Muscle layer of colon (tissue), 2 donors: ENCODE results near the gene PDGFC.

Experiments used
- H3K27ac ChIP-seq: one replicate; pipeline ENCODE4 v1.7.0; 2013; ENCODE audit warnings: low read depth, mild to moderate bottlenecking, low read length, moderate library complexity
- H3K27me3 ChIP-seq, 2 donors: one replicate each; pipeline ENCODE4 v1.7.0; 2013; ENCODE audit warnings: low read length in 2 of 2, mild to moderate bottlenecking in 2 of 2; ENCODE audit not compliant: insufficient read depth in 2 of 2, control insufficient read depth in 1 of 2
- H3K36me3 ChIP-seq: one replicate; pipeline ENCODE4 v1.7.0; 2013; ENCODE audit warnings: mild to moderate bottlenecking, low read length; ENCODE audit not compliant: insufficient read depth
- H3K4me1 ChIP-seq: one replicate; pipeline ENCODE4 v1.7.0; 2013; ENCODE audit warnings: mild to moderate bottlenecking, low read length; ENCODE audit not compliant: insufficient read depth
- H3K4me3 ChIP-seq, 2 donors: one replicate each; pipeline ENCODE4 v1.7.0; 2013; ENCODE audit warnings: low read length in 2 of 2, low read depth in 1 of 2, mild to moderate bottlenecking in 1 of 2, moderate library complexity in 1 of 2
- H3K9ac ChIP-seq: one replicate; pipeline ENCODE4 v1.7.0; 2013; ENCODE audit warnings: low read length
- H3K9me3 ChIP-seq: one replicate; pipeline ENCODE4 v1.7.0; 2013; ENCODE audit warnings: mild to moderate bottlenecking, low read length
- donor health status: abdominal sarcoma.
- donor health status: Adenocarcinoma of cecum.

PDGFC gene

DNA sequence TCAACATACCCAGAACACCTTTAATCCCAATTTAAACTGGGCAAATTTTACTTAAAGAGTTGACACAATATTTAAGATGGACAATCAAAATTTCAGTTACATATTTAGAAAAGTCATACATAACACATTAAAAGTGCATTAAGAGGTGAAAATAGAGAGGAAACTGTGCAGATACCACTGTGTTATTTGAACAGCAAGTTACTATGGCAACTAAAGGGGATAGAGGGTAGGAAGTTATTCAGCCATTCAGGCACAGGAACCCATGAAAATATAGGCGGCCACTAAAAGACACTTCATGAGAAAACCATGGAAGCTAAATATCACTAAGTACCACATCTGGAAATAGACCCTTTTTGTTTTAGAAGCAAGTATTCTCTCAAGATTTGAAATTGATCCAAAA lies 75.1 kb downstream of the PDGFC start:
- Histone ChIP-seq H3K27ac (no peak overlapping the region), H3K4me3 (no peak overlapping the region), H3K9ac (no peak overlapping the region), H3K36me3 (no peaks in the 10 kb centered on the region), H3K9me3 (no peaks in the 10 kb centered on the region), H3K4me1 (peaks cover 15% of the 10 kb centered on the region), H3K27me3 (no peaks in the 10 kb centered on the region)

DNA sequence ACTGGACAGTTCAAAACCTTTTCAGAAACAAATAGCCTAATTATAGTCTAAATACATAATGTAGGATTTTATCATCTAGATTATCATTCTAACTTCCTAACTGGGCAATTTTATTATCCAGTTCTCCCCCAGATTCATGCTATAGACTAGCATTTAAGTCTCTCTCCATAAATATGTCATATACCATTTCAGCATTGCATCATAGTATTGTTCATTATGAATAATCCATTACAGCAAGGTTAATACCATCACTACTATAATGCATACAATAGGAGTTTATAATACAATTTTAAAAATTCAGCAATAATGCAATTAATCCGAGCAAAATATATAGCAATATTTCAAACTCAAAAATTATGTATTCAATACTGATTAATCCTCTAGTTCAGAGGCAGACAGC lies 77.4 kb downstream of the PDGFC start:
- peaks cover 22% of the 10 kb centered on the region for H3K4me1 ChIP-seq
- H3K4me3 ChIP-seq, result no peak overlapping the region
- H3K9me3 ChIP-seq, result no peaks in the 10 kb centered on the region
- no peaks in the 10 kb centered on the region for H3K27me3 ChIP-seq
- H3K27ac ChIP-seq, result no peak overlapping the region
- H3K9ac ChIP-seq, result no peak overlapping the region
- no peaks in the 10 kb centered on the region for H3K36me3 ChIP-seq

DNA sequence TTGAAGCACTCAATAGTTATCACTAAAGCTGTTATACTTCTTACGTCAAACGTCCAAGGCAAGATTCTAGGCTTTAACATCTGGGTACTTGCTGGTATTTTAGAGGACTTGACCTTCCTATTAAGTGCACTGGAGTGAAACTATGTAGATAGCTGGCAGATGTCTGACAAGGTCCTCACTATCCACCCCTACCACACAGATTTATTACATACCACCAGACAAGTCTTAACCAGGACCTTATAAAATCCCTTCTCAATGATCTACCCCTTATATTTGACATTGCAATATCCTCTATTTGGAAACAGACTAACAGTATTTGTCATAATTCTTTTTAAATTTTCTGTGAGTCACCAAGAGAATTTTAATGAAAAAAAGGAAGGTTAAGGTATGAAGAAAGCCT lies 78.8 kb downstream of the PDGFC start:
- Histone ChIP-seq H3K4me3 (no peak overlapping the region), H3K27ac (no peak overlapping the region), H3K9me3 (no peaks in the 10 kb centered on the region), H3K36me3 (no peaks in the 10 kb centered on the region), H3K4me1 (peaks cover 19% of the 10 kb centered on the region), H3K9ac (no peak overlapping the region), H3K27me3 (no peaks in the 10 kb centered on the region)

DNA sequence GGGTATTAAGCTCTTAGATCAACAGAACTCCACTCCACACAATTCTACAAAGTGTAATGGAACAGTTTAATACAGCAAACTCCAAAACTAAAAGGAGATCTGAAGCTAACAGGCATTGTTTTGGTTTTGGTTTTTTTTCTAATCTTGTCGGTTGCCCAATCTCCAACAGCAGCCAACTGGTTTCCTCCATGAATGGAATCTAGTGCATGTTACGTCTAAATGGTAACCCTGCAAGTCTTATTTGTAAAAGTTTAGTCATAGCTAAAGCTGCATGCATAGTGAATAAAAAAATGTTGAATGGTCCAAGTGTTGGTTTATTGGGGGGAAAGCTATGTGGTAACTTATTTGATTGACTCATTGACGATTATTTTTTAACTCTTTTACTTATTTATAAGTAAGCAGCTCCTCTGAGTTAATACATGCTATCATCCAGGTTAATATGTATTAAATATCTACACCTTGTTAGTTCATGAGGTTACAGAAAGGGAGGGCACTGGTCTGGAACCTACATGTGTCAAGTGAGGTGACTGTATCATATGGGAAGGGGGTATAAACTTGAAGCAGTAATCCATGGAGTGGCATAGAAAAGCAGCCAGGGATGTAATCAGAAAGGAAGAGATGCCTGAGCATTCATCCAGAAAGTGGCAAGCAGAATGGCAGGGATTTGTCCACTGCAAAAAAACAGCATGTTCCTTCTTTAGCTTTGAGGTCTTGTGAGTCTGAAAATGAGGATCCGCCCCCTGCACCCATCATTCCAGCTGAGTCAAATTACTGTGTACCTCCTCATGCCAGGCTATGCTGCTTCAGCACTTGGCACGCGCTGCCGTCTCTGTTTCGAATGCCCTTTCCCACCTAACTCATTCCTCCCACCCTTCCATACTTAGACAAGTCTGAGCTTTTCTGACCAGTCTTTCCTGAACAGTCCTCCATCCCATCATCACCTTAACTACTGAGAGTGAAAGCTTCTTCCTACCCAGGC lies 81.7 kb downstream of the PDGFC start:
- Histone ChIP-seq H3K27ac (no peak overlapping the region), H3K4me3 (no peak overlapping the region), H3K9me3 (no peaks in the 10 kb centered on the region), H3K27me3 (no peaks in the 10 kb centered on the region), H3K4me1 (peaks cover 11% of the 10 kb centered on the region), H3K9ac (no peak overlapping the region), H3K36me3 (no peaks in the 10 kb centered on the region)

DNA sequence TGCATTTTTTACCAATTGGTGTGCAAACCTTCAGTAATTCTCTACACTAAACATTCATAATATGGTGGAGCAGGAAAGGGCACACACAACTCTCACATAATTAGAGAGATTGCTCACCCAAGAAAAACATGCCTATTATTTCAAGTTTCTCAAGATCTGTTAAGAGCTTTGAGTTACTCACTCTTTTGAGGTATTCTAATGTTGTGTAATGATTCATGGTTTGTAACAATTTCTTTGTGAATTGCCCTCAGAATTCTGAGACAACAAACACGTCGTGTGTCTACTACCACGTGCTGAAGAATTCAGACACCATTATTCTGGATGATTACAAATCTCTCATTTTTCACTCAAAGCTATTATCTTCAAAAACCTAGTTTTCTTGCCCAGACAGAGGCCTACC lies 82.8 kb downstream of the PDGFC start:
- no peak overlapping the region for H3K9ac ChIP-seq
- H3K27me3 ChIP-seq, result no peaks in the 10 kb centered on the region
- H3K4me3 ChIP-seq, result no peak overlapping the region
- H3K9me3 ChIP-seq, result no peaks in the 10 kb centered on the region
- peaks cover 14% of the 10 kb centered on the region for H3K4me1 ChIP-seq
- no peaks in the 10 kb centered on the region for H3K36me3 ChIP-seq
- H3K27ac ChIP-seq, result no peak overlapping the region

DNA sequence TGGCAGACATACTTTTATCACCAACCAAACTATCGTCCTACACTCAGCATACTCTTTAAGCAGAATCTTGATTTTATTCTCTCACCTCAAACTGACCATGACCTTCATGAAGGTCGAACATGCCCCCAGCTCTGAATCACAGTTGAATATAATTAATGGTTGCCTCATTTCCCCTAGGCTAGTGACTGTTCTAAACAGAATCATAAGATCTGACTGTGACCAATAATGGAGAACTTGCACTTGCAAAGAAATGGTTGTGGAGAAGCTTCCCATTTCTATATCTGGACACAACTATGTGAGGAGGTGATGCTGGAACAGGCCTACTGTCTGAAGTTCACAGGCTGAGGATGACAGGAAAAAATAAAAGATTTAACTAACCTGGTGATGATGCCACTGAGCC lies 85.1 kb downstream of the PDGFC start:
- H3K9ac ChIP-seq, result no peak overlapping the region
- no peak overlapping the region for H3K27ac ChIP-seq
- no peak overlapping the region for H3K4me3 ChIP-seq
- H3K9me3 ChIP-seq, result no peaks in the 10 kb centered on the region
- H3K4me1 ChIP-seq, result peaks cover 10% of the 10 kb centered on the region
- no peaks in the 10 kb centered on the region for H3K36me3 ChIP-seq
- no peaks in the 10 kb centered on the region for H3K27me3 ChIP-seq

DNA sequence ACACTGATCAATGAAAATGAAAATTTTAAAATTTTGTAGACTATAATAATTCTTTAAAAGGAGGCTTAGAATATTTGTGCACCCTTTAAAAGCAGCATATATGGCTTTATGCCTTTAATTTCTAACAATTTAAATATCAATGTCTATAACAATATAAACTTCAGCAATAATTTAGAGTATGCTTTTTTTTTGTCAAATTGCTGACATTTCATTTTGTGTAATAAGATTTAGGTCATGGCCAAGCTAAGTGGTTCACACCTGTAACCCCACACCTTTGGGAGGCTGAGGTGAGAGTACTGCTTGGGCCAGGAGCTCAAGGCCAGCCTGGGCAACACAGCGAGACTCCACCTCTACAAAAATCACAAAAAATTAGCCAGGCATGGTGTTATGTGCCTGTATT lies 86.2 kb downstream of the PDGFC start:
- H3K27me3 ChIP-seq, result no peaks in the 10 kb centered on the region
- no peak overlapping the region for H3K27ac ChIP-seq
- no peaks in the 10 kb centered on the region for H3K36me3 ChIP-seq
- no peak overlapping the region for H3K4me3 ChIP-seq
- H3K4me1 ChIP-seq, result peaks cover 9% of the 10 kb centered on the region
- no peaks in the 10 kb centered on the region for H3K9me3 ChIP-seq
- no peak overlapping the region for H3K9ac ChIP-seq

DNA sequence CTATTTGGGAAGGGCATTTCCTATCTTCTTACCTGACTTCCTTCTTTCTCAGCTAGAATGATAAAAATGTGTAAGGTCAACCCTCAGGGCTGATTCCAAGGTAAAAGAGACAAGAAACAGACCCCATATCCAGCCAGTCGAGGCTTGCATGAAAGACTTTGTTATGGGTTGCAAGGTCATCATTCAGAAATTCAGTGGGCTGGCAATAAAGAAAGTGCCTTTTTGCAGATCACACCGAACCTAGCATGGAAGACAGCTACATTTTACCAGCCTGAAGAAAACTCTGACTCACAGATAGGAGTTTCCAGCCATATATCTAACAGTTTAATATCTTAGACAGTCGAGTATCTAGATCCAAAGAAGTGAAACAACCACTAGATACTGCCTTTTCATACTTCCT lies 87.4 kb downstream of the PDGFC start:
- no peak overlapping the region for H3K4me3 ChIP-seq
- H3K9ac ChIP-seq, result no peak overlapping the region
- H3K4me1 ChIP-seq, result peaks cover 3% of the 10 kb centered on the region
- no peaks in the 10 kb centered on the region for H3K36me3 ChIP-seq
- no peaks in the 10 kb centered on the region for H3K27me3 ChIP-seq
- H3K9me3 ChIP-seq, result no peaks in the 10 kb centered on the region
- H3K27ac ChIP-seq, result no peak overlapping the region

DNA sequence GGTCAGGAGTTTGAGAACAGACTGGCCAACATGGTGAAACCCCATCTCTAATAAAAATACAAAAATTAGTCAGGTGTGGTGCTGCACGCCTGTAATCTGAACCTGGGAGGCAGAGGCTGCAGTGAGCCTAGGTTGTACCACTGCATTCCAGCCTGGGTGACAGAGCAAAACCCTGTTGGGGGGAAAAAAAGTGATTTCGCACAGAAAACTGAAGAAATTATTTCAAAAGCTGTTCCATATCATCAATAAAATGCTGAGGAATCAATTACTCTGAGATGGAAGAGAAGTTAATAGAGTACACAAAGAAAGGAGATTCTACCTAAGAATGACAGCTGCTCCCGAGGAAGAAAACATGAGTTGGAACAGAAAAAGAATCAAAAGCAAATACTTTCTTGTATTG lies 95.9 kb downstream of the PDGFC start:
- H3K27ac ChIP-seq, result no peak overlapping the region
- peaks cover 5% of the 10 kb centered on the region for H3K4me1 ChIP-seq

DNA sequence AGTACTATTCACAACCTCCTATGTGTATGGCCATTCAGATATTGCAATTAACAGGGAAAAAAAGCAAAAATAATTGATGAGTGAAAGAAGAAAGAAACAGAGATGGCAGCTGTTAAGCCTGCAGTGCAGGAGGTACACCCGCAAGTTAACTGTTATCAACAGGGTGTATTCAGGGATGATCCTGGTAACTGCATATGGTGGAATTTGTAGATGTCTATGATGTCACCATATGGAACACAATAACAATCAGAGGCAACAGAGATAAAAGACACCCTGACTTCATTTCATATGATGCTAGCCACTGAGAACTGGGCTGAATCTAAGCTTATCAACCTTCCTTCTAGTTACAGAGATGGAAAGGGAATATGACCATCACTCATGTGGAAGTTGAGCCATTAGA lies 96.5 kb downstream of the PDGFC start:
- Histone ChIP-seq H3K4me3 (no peak overlapping the region), H3K4me1 (peaks cover 11% of the 10 kb centered on the region), H3K9ac (no peak overlapping the region), H3K36me3 (no peaks in the 10 kb centered on the region), H3K27me3 (no peaks in the 10 kb centered on the region), H3K9me3 (no peaks in the 10 kb centered on the region), H3K27ac (no peak overlapping the region)

More for the DNA sequence above, 95.9 kb downstream of the PDGFC start:
- Histone ChIP-seq H3K27me3 (no peaks in the 10 kb centered on the region), H3K9ac (no peak overlapping the region), H3K9me3 (no peaks in the 10 kb centered on the region), H3K4me3 (no peak overlapping the region), H3K36me3 (no peaks in the 10 kb centered on the region)

DNA sequence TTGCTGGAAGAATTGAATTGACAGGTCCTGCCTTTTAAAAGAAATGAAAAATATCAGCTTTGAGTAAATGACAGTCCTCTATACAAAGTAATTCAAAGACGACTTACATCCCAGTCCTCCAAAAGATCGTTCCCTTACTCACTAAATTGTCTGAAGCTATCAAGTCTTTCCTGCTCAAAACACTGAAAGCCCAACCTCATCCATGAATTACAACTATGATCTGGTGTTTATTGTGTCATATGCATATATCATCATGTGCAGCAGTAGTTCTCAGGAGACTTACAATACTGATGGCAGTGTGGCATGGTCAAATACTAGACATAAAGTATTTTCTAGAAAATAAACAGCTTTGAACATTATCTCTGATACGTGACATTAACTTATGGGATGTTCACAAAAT lies 97.8 kb downstream of the PDGFC start:
- Histone ChIP-seq H3K9ac (no peak overlapping the region), H3K27ac (no peak overlapping the region), H3K4me3 (no peak overlapping the region)

DNA sequence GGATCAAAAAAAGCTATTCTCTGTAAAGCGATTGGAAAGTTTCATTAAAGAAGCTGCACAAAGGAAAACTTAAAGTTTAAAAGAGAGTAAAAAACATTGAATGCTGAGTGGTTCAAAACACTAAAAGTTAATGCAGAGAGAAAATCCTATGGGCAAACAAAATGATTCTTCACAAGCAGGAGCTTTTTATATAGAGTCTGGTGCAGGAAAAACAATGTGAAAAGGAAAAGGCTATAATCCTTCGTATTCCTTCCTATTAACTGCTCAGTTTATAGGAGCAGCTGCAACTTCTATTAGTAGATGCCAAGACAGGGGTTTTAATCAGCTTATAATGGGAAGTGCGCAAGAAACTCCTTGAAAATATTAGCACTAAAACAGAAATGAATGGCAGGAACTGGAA lies 100.7 kb downstream of the PDGFC start:
- no peak overlapping the region for H3K4me3 ChIP-seq
- H3K27ac ChIP-seq, result no peak overlapping the region
- peaks cover 11% of the 10 kb centered on the region for H3K4me1 ChIP-seq
- H3K9ac ChIP-seq, result no peak overlapping the region
- H3K27me3 ChIP-seq, result no peaks in the 10 kb centered on the region
- H3K36me3 ChIP-seq, result no peaks in the 10 kb centered on the region
- no peaks in the 10 kb centered on the region for H3K9me3 ChIP-seq

More for the DNA sequence above, 97.8 kb downstream of the PDGFC start:
- Histone ChIP-seq H3K27me3 (no peaks in the 10 kb centered on the region), H3K9me3 (no peaks in the 10 kb centered on the region), H3K36me3 (no peaks in the 10 kb centered on the region), H3K4me1 (peaks cover 11% of the 10 kb centered on the region)
